Thymus (tissue), 11 donors: ENCODE results near the gene FCER2. TPM values are rescaled to one million over a fixed set of nuclear protein-coding genes. Genes with fewer than 3 reads are reported as not detected.

Source experiments
- DNase-seq, 9 donors: peaks; one replicate each; pipeline ENCODE4 v3.0.0-alpha.2; 2013; ENCODE audit warnings: low spot score in 9 of 9, low read depth in 6 of 9, missing footprints in 1 of 9
- H3K27ac ChIP-seq, 2 donors: one replicate each; pipeline ENCODE4 v1.5.1; 2013; ENCODE audit warnings: control low read depth in 1 of 2, low read depth in 1 of 2, low read length in 1 of 2, mild to moderate bottlenecking in 1 of 2, moderate library complexity in 1 of 2
- H3K27me3 ChIP-seq, 2 donors: one replicate each; pipeline ENCODE4 v1.5.1; 2013; ENCODE audit warnings: low read length in 1 of 2; ENCODE audit not compliant: control insufficient read depth in 2 of 2, insufficient read depth in 1 of 2
- H3K36me3 ChIP-seq, 2 donors: one replicate each; pipeline ENCODE4 v1.5.1; 2013; ENCODE audit warnings: low read length in 1 of 2, mild to moderate bottlenecking in 1 of 2, moderate library complexity in 1 of 2; ENCODE audit not compliant: control insufficient read depth in 2 of 2, insufficient read depth in 2 of 2
- H3K4me1 ChIP-seq, 2 donors: one replicate each; pipeline ENCODE4 v1.5.1; 2013; ENCODE audit warnings: low read length in 2 of 2; ENCODE audit not compliant: control insufficient read depth in 2 of 2, insufficient read depth in 2 of 2
- H3K4me3 ChIP-seq, 2 donors: one replicate each; pipeline ENCODE4 v1.5.1; 2013; ENCODE audit warnings: low read length in 2 of 2, control low read depth in 1 of 2, mild to moderate bottlenecking in 1 of 2
- H3K9me3 ChIP-seq, 2 donors: one replicate each; pipeline ENCODE4 v1.5.1; 2013; ENCODE audit warnings: low read length in 1 of 2, mild to moderate bottlenecking in 1 of 2; ENCODE audit not compliant: control insufficient read depth in 2 of 2, insufficient read depth in 1 of 2
- WGBS: extraction: QIAGEN DNeasy Blood & Tissue Kit; methylation state at CpG from one replicate; pipeline ENCODE4 v1.1.7; 2013; 5-methylcytosine and 5-hydroxymethylcytosine counted together
- polyA plus RNA-seq: library from polyadenylated mRNA; stranded (reverse); fragments of 200-250 nt; gene quantifications from one replicate; pipeline ENCODE4 v1.2.3, GENCODE V29; 2013
- total RNA-seq: library from RNA; stranded (reverse); fragments of 120-200 nt; gene quantifications from one replicate; pipeline ENCODE4 v1.2.4, GENCODE V29; 2013
- donor health status: healthy.

Gene FCER2
- total and polyA plus RNA-seq, 2 donors = 3.1 to 14.4 TPM

GRCh38 chr19:7706955-7707456 lies 5.1 kb upstream of the FCER2 start:
- no peaks in the 10 kb centered on the region for H3K4me1 ChIP-seq
- no peak for DNase-seq
- peaks cover 0 to 6% of the 10 kb centered on the region in 2 donors for H3K27me3 ChIP-seq
- no peak overlapping the region for H3K27ac ChIP-seq
- H3K36me3 ChIP-seq = no peaks in the 10 kb centered on the region
- 81% methylated on average over 8 of the region's 8 CpGs for WGBS
- no peak overlapping the region for H3K4me3 ChIP-seq
- H3K9me3 ChIP-seq = no peaks in the 10 kb centered on the region

- H3K4me3 ChIP-seq = no peak overlapping the region
- H3K4me1 ChIP-seq = no peaks in the 10 kb centered on the region
- 90% methylated on average over 14 of the region's 14 CpGs for WGBS
Observed at GRCh38 chr19:7706188-7706954, 4.4 kb upstream of the FCER2 start.

GRCh38 chr19:7705387-7706187 lies 3.7 kb upstream of the FCER2 start:
- no peaks in the 10 kb centered on the region for H3K36me3 ChIP-seq
- DNase-seq = peak in 6 of 9 donors; percentile 3 to 59 (median 12)
- no peaks in the 10 kb centered on the region for H3K9me3 ChIP-seq
- H3K4me3 ChIP-seq = no peak overlapping the region
- 27% methylated on average over 24 of the region's 24 CpGs for WGBS
- H3K4me1 ChIP-seq = no peaks in the 10 kb centered on the region
- H3K27me3 ChIP-seq = peaks cover 0 to 8% of the 10 kb centered on the region in 2 donors
- peak overlapping the region in 1 of 2 donors; percentile 77 for H3K27ac ChIP-seq

More at GRCh38 chr19:7706188-7706954, 4.4 kb upstream of the FCER2 start:
- H3K27me3 ChIP-seq = peaks cover 0 to 6% of the 10 kb centered on the region in 2 donors
- no peaks in the 10 kb centered on the region for H3K36me3 ChIP-seq
- H3K9me3 ChIP-seq = no peaks in the 10 kb centered on the region
- H3K27ac ChIP-seq = no peak overlapping the region
- DNase-seq = no peak

DNA sequence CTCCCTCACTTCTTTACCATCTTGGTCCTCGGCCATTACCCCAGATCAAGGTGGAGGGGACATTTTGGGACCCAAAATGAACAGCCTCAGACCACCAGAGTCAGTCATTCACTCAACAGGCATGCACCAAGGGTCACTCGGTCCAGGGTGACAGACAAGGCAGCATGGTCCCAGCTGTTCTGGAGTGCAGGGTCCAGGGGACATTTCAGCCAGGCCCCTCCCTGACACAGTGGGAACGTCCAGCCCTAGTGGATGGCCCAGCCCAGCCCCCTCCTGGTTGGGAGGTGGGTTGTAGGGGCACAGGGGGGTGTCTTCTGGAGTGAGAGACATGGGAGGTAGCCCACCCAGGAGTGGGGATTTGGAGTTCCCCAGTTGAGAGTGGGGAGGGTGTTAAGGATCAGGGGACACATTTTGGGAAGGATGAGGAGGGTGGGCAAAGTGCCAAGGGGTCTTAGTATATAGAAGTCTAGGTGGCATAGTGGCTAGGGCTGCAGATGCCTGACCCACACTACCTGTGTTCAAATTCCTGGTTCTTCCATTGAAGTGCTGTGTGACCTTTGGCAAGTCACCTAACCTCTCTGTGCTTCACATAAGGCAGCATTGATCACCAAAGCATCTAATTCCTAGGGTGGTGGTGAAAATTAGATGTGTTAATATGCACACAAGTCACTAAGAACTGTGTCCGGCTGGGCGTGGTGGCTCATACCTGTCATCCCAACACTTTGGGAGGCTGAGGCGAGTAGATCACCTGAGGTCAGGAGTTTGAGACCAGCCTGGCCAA lies 2.5 kb upstream of the FCER2 start:
- 95% methylated on average over 6 of the region's 6 CpGs for WGBS
- Histone ChIP-seq H3K27me3 (peaks cover 0 to 9% of the 10 kb centered on the region in 2 donors), H3K9me3 (no peaks in the 10 kb centered on the region), H3K27ac (no peak overlapping the region), H3K4me3 (no peak overlapping the region), H3K36me3 (no peaks in the 10 kb centered on the region), H3K4me1 (no peaks in the 10 kb centered on the region)
- no peak for DNase-seq

- DNase-seq = no peak
- WGBS = 91% methylated on average over 8 of the region's 8 CpGs
- H3K36me3 ChIP-seq = no peaks in the 10 kb centered on the region
Observed at GRCh38 chr19:7703332-7703731, 1.4 kb upstream of the FCER2 start.

GRCh38 chr19:7701049-7701653 lies 780 bp downstream of the FCER2 start:
- H3K4me1 ChIP-seq = no peaks in the 10 kb centered on the region
- no peaks in the 10 kb centered on the region for H3K9me3 ChIP-seq
- no peaks in the 10 kb centered on the region for H3K36me3 ChIP-seq
- no peak overlapping the region for H3K4me3 ChIP-seq
- no peak overlapping the region for H3K27ac ChIP-seq
- WGBS = 96% methylated on average over 12 of the region's 12 CpGs
- H3K27me3 ChIP-seq = peaks cover 0 to 29% of the 10 kb centered on the region in 2 donors
- no peak for DNase-seq

More at GRCh38 chr19:7703332-7703731, 1.4 kb upstream of the FCER2 start:
- Histone ChIP-seq H3K4me1 (no peaks in the 10 kb centered on the region), H3K4me3 (no peak overlapping the region), H3K27ac (no peak overlapping the region), H3K9me3 (no peaks in the 10 kb centered on the region), H3K27me3 (peaks cover 0 to 18% of the 10 kb centered on the region in 2 donors)

- DNase-seq = no peak
- no peaks in the 10 kb centered on the region for H3K9me3 ChIP-seq
- H3K4me3 ChIP-seq = no peak overlapping the region
- no peaks in the 10 kb centered on the region for H3K36me3 ChIP-seq
- H3K27me3 ChIP-seq = peaks cover 0 to 29% of the 10 kb centered on the region in 2 donors
- 71% methylated on average over 15 of the region's 15 CpGs for WGBS
- H3K27ac ChIP-seq = no peak overlapping the region
- H3K4me1 ChIP-seq = no peaks in the 10 kb centered on the region
Observed at GRCh38 chr19:7699417-7700401, 2.2 kb downstream of the FCER2 start.

- H3K27ac ChIP-seq = no peak overlapping the region
- no peak for DNase-seq
- no peaks in the 10 kb centered on the region for H3K9me3 ChIP-seq
- peaks cover 0 to 29% of the 10 kb centered on the region in 2 donors for H3K27me3 ChIP-seq
- 49% methylated on average over 2 of the region's 2 CpGs for WGBS
- H3K4me3 ChIP-seq = no peak overlapping the region
- no peaks in the 10 kb centered on the region for H3K36me3 ChIP-seq
- no peaks in the 10 kb centered on the region for H3K4me1 ChIP-seq
Observed at GRCh38 chr19:7699003-7699402, 2.9 kb downstream of the FCER2 start.
